ENCODE results near the gene TPM1. TPM values are rescaled to one million over a fixed set of nuclear protein-coding genes. Genes with fewer than 3 reads are reported as not detected.

TPM1 gene
- total RNA-seq, 4 donors from 2014 or later: 181 to 611 (median 293) TPM

DNA sequence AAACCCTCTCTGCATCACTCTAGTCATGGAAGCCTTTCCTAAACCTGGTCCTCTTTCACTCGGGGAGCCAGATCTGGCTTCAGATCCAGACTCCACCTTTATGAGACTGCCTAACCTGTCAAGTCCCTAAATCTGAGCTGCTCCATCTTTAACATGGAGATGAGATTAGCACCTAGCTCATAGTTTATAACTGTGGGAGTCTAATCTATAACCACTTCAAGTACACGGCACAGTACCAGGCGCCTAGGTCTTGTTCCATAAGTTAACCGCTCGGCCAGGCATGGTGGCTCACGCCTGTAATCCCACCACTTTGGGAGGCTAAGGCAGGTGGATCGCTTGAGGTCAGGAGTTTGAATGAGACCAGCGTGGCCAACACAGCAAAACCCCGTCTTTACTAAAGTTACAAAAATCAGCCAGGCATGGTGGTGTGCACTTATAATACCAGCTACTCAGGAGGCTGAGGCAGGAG lies 30.3 kb downstream of the TPM1 start:
- TF ChIP-seq, protein P1, sequence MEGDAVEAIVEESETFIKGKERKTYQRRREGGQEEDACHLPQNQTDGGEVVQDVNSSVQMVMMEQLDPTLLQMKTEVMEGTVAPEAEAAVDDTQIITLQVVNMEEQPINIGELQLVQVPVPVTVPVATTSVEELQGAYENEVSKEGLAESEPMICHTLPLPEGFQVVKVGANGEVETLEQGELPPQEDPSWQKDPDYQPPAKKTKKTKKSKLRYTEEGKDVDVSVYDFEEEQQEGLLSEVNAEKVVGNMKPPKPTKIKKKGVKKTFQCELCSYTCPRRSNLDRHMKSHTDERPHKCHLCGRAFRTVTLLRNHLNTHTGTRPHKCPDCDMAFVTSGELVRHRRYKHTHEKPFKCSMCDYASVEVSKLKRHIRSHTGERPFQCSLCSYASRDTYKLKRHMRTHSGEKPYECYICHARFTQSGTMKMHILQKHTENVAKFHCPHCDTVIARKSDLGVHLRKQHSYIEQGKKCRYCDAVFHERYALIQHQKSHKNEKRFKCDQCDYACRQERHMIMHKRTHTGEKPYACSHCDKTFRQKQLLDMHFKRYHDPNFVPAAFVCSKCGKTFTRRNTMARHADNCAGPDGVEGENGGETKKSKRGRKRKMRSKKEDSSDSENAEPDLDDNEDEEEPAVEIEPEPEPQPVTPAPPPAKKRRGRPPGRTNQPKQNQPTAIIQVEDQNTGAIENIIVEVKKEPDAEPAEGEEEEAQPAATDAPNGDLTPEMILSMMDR (IDR thresholded peaks at IDR 0.05; ENCODE audit: low read depth): no peak

DNA sequence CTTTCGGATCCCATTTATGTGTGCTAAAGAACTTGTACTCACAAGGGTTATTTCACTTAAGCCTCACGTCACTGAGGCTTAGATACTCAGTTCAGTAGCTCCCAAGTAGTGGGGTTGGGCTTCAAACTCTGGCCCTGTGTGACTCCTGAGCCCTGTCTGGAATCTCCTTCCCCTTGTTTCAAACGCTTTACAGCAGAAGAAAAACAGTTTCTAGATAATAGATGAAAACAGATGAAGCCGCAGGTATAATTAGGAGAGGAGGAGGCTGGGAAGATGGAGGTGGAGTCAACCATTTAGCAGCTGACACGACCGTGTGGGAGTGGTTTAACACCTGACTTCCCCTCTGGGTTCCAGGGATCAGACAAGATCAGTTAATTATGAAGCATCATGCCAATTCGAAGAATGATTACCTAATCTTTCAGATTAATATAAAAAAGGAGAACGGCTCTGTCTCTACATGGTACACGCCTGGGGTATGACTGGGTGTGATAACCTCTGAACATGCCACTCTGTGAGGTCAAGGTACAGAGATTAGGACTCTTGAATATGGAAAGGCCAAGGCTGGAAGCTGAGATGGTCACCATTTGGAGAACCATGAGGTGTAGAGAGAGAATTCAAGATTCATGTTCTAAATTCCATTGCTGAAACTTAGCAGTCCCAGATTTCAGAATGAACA lies 31.1 kb downstream of the TPM1 start:
- TF ChIP-seq, protein P1 (IDR thresholded peaks at IDR 0.05; ENCODE audit: low read depth): no peak

DNA sequence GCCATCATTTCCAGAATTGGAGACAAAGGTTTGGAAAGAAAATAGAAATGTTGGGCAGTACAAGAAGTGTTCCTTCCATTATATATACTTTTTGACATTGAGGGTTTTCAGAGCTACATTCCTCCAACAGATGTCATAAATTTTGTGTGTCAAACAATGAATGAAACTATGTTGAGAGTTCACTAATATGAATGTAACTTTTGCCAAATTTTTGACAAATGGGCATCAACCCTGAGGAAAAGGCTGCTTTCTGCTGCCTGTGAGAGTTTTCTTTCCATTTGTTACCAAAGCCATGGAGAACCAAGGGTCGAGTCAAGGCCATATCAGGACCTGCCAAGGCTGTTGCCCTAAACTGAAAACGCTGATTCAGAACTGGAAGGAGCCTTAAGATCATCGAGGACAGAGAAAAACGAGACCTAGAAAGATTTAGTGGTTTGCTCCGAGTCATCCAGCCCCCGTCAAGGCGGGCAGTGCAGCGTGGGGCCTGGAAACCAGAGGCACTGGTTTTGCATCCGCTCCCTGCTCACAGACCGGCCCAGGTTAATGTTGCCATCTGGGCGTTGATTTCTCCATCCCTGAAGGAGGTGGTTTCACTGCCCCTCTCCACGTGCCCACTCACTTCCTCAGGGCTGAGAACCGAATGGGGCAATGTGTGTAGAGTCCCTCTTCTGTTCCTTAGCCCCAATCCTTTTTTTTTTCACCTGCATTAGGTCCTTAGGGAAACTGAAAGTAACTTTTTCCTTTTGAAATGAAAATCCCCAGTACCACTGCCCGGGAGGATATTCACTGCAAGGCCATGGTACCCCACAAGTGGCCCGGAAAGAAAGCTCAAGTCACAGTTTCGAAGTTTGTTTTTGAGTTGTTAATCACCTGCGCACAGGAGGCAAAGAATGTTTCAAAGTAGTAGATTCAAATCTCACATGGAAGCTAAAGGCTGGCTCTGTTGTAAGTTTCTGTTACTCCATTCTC lies 32.8 kb downstream of the TPM1 start:
- TF ChIP-seq, protein P1 (IDR thresholded peaks at IDR 0.05; ENCODE audit: low read depth): no peak

- TF ChIP-seq, protein P1 (IDR thresholded peaks at IDR 0.05; ENCODE audit: low read depth): no peak
Observed at GRCh38 chr15:63075984-63076713, 33.6 kb downstream of the TPM1 start.

- TF ChIP-seq, protein P1 (IDR thresholded peaks at IDR 0.05; ENCODE audit: low read depth): no peak
Observed at GRCh38 chr15:63076714-63077046, 34.1 kb downstream of the TPM1 start.

DNA sequence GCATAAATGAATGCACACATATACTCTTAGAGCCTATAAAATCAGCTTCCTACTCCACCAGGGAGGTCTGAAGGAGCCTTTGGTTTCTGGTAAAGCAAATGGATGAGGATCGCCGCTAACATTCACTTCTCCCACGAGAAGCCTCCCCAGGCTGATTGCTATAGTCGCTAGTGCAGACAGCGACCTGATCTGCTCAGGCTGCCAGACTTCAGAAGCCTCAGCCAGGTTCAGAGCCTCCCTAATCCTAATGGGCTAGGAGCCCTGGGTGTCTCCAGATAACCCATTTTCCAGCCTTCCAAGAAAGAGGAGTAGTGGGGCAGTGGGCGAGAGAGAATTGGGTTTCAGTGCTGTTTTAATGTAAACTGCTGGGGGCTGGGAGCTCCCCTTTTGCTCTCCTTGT lies 35.4 kb downstream of the TPM1 start:
- TF ChIP-seq, protein P1 (IDR thresholded peaks at IDR 0.05; ENCODE audit: low read depth): no peak
